Mucosa of descending colon (tissue), 3 donors: ENCODE data around the gene SEC61A2. TPM values are rescaled to one million over a fixed set of nuclear protein-coding genes. Genes with fewer than 3 reads are reported as not detected.
"Not testable (repeated sequence)": the region's sequence is repeated elsewhere in the genome, so short reads cannot be mapped to it uniquely, and the experiment has no call there.

Source experiments
- ATAC-seq: fragments of 200-7000 bp; cut with Tn5 transposase; one replicate; pipeline ENCODE4 v1.9.1; 2020; ENCODE audit warnings: mild to moderate bottlenecking, moderate library complexity
- DNase-seq, 3 donors: peaks; one replicate each; pipeline ENCODE4 v3.0.0-alpha.2; 2020
- H3K36me3 ChIP-seq: fragments of 200-600 bp; one replicate; pipeline ENCODE4 v1.8.0; 2021; ENCODE audit warnings: low read depth, mild to moderate bottlenecking
- H3K4me1 ChIP-seq: fragments of 200-600 bp; one replicate; pipeline ENCODE4 v1.8.0; 2021; ENCODE audit warnings: low read depth, mild to moderate bottlenecking
- H3K4me3 ChIP-seq: fragments of 200-600 bp; one replicate; pipeline ENCODE4 v1.8.0; 2021; ENCODE audit warnings: mild to moderate bottlenecking
- H3K9me3 ChIP-seq: fragments of 200-600 bp; one replicate; pipeline ENCODE4 v1.8.0; 2021; ENCODE audit warnings: mild to moderate bottlenecking
- CTCF ChIP-seq: fragments of 200-600 bp; IDR thresholded peaks from one replicate; pipeline ENCODE4 v1.8.0; 2022; ENCODE audit warnings: antibody characterized with exemption, mild to moderate bottlenecking
- intact Hi-C, 2 donors: fragments of 100-400 bp; cut with DNase I in 1 of 2; cut with micrococcal nuclease in 1 of 2; formaldehyde crosslinking; loops; one replicate each; pipeline versions ENCODE4 v1.11.0 to v1.11.1; 2022; cut with DNase I, micrococcal nuclease
- total RNA-seq, 3 donors: library from RNA; stranded (reverse); fragmentation: NEBNext Ultra II Directional in 2 of 3; extraction: Animal tissue kit (Norgen Biotek cat#: 25700) in 2 of 3; gene quantifications; one replicate each; pipeline versions ENCODE4 v1.2.1 to v1.2.4, GENCODE V29; 2021 to 2023
- donor health status: DM: no; HTN: no; CAD: no; lungs with moderate emphysema.
- donor health status: DM: no; HTN: no; CAD: no.
- donor health status: DM: no; HTN: yes; CAD: no.

SEC61A2 gene
- total RNA-seq, 3 donors from 2014 or later: 4.9 to 6.5 (median 5.0) TPM

GRCh38 chr10:12162927-12163326 is 33.5 kb downstream of the SEC61A2 start:
- DNase-seq: no peak
- Histone ChIP-seq H3K36me3 (no peaks in the 10 kb centered on the region), H3K4me3 (no peak overlapping the region), H3K4me1 (no peaks in the 10 kb centered on the region), H3K9me3 (no peaks in the 10 kb centered on the region)
- no peak for TF ChIP-seq CTCF
- intact Hi-C loops: no loop called here
- no peak for ATAC-seq

- H3K4me3 ChIP-seq: no peak overlapping the region
- ATAC-seq (no peak), DNase-seq (no peak)
- no peaks in the 10 kb centered on the region for H3K9me3 ChIP-seq
- intact Hi-C loops: no loop called here
- no peaks in the 10 kb centered on the region for H3K4me1 ChIP-seq
- no peaks in the 10 kb centered on the region for H3K36me3 ChIP-seq
- TF ChIP-seq CTCF: no peak
These were observed 34.6 kb downstream of the SEC61A2 start for GRCh38 chr10:12164085-12164484.

- DNase-seq: no peak
- ATAC-seq: no peak
These were observed 35.6 kb downstream of the SEC61A2 start for GRCh38 chr10:12165036-12165435.

GRCh38 chr10:12165999-12166775 is 36.7 kb downstream of the SEC61A2 start:
- intact Hi-C loops: no loop called here
- no peak for ATAC-seq
- no peaks in the 10 kb centered on the region for H3K4me1 ChIP-seq
- no peak for TF ChIP-seq CTCF
- no peak overlapping the region for H3K4me3 ChIP-seq
- no peaks in the 10 kb centered on the region for H3K36me3 ChIP-seq
- H3K9me3 ChIP-seq: no peaks in the 10 kb centered on the region
- no peak for DNase-seq

More at GRCh38 chr10:12165036-12165435, 35.6 kb downstream of the SEC61A2 start:
- no peaks in the 10 kb centered on the region for H3K36me3 ChIP-seq
- no peak overlapping the region for H3K4me3 ChIP-seq
- intact Hi-C loops: no loop called here
- H3K4me1 ChIP-seq: no peaks in the 10 kb centered on the region
- no peaks in the 10 kb centered on the region for H3K9me3 ChIP-seq
- no peak for TF ChIP-seq CTCF

- H3K9me3 ChIP-seq, H3K4me3 ChIP-seq, ATAC-seq, intact Hi-C loops, DNase-seq, H3K4me1 ChIP-seq, H3K36me3 ChIP-seq: not testable (repeated sequence)
These were observed 42.0 kb downstream of the SEC61A2 start for GRCh38 chr10:12171512-12171911.

- ATAC-seq (no peak), DNase-seq (no peak)
- Histone ChIP-seq H3K36me3 (no peaks in the 10 kb centered on the region), H3K9me3 (no peaks in the 10 kb centered on the region), H3K4me3 (no peak overlapping the region), H3K4me1 (no peaks in the 10 kb centered on the region)
- TF ChIP-seq CTCF: no peak
- intact Hi-C loops: no loop called here
These were observed 48.2 kb downstream of the SEC61A2 start for GRCh38 chr10:12177642-12178041.
